Measurements from ENCODE around the gene KIRREL3.
"Not testable (repeated sequence)": the region's sequence is repeated elsewhere in the genome, so short reads cannot be mapped to it uniquely, and the experiment has no call there.

Gene KIRREL3

DNA sequence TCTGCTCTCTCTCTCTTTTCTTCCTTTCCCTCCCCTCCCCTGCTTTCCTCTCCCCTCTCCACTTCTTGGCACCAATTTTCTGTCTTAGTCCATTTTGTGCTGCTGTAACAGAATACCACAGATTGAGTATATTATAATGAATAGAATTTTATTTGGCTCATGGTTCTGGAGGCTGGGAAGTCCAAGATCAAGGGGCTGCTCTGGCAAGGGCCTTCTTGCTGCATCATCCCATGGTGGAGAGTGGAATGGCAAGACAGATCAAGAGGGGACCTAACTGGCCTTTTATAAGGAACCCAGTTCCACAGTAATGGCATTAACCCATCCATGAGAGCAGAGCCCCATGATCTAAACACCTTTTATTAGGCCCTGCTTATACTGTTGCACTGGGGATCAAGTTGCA is 600.6 kb downstream of the KIRREL3 start:
- TF ChIP-seq, protein P1, sequence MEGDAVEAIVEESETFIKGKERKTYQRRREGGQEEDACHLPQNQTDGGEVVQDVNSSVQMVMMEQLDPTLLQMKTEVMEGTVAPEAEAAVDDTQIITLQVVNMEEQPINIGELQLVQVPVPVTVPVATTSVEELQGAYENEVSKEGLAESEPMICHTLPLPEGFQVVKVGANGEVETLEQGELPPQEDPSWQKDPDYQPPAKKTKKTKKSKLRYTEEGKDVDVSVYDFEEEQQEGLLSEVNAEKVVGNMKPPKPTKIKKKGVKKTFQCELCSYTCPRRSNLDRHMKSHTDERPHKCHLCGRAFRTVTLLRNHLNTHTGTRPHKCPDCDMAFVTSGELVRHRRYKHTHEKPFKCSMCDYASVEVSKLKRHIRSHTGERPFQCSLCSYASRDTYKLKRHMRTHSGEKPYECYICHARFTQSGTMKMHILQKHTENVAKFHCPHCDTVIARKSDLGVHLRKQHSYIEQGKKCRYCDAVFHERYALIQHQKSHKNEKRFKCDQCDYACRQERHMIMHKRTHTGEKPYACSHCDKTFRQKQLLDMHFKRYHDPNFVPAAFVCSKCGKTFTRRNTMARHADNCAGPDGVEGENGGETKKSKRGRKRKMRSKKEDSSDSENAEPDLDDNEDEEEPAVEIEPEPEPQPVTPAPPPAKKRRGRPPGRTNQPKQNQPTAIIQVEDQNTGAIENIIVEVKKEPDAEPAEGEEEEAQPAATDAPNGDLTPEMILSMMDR (IDR thresholded peaks at IDR 0.05; ENCODE audit: insufficient read depth, low read length, poor library complexity, severe bottlenecking) = no peak
- Histone ChIP-seq H3K4me3 (replicated peaks; ENCODE audit: low read depth, low read length) (no peak overlapping the region), H3K27me3 (replicated peaks; ENCODE audit: control insufficient read depth, insufficient read depth, low read length) (no peaks in the 10 kb centered on the region), H3K36me3 (ENCODE audit: control insufficient read depth, insufficient read depth, low read length) (no peaks in the 10 kb centered on the region)
- no peak for DNase-seq (ENCODE audit: extremely low read depth, insufficient read length)

DNA sequence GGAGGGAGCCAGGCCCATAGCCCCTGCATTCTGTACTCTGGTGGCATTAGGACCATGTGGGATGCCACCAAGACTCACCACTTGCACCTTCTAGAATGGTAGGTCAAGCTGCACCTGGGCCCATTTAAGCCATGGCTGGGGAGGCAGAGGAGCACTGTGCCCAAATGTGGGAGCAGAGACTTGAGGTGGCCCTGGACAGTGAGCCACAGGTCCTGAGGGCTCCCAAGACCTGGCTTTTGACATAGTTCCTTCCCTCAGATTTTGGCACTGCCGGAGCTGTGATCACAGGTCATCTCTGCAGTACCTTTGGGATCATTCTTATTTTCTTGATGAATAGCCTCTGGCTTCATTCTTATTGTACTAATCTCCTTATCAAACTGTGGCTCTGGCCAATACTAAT is 601.8 kb downstream of the KIRREL3 start:
- no peaks in the 10 kb centered on the region for H3K36me3 ChIP-seq (ENCODE audit: control insufficient read depth, insufficient read depth, low read length)
- H3K4me3 ChIP-seq (replicated peaks; ENCODE audit: low read depth, low read length) = no peak overlapping the region
- no peak for DNase-seq (ENCODE audit: extremely low read depth, insufficient read length)
- H3K27me3 ChIP-seq (replicated peaks; ENCODE audit: control insufficient read depth, insufficient read depth, low read length) = no peaks in the 10 kb centered on the region
- TF ChIP-seq, protein P1 (IDR thresholded peaks at IDR 0.05; ENCODE audit: insufficient read depth, low read length, poor library complexity, severe bottlenecking) = no peak

DNA sequence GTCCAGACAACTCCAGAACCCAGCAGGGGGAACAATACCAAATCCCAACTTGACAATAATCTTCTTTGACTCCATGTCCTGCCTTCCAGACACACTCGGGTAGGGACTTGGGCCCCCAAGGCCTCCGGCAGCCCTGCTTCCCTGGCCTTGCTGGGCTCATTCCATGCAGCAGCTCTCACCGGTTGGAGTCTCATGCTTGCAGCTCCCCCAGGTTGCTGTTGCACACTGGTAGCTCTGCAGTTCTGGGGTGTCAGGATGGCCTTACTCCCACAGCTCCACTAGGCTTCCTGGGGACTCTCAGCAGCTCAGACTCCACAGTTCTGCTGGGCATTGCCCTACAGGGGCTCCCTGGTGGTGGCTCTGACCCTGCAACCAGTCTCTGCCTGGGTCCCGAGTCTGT is 602.3 kb downstream of the KIRREL3 start:
- no peak overlapping the region for H3K4me3 ChIP-seq (replicated peaks; ENCODE audit: low read depth, low read length)
- no peaks in the 10 kb centered on the region for H3K27me3 ChIP-seq (replicated peaks; ENCODE audit: control insufficient read depth, insufficient read depth, low read length)
- TF ChIP-seq, protein P1 (IDR thresholded peaks at IDR 0.05; ENCODE audit: insufficient read depth, low read length, poor library complexity, severe bottlenecking) = no peak
- DNase-seq (ENCODE audit: extremely low read depth, insufficient read length) = no peak
- H3K36me3 ChIP-seq (ENCODE audit: control insufficient read depth, insufficient read depth, low read length) = no peaks in the 10 kb centered on the region

DNA sequence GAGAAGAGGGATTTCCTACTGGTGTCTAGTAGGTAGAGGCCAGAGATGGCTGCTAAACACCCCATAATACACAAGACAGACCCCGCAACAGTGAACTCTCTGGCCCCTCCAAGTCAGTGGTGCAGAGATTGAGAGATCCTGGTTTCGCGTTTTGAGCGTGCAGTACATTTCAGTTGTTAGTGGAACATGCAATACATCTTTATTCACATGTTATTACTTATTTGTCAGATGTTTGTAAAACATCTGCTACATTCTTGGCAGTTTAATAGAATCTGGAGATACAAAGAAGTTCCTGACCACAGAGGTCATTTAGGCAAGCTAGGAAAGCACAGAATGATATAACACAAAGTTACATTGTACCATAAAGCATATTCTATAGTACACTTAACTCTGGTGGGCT is 603.6 kb downstream of the KIRREL3 start:
- TF ChIP-seq, protein P1 (IDR thresholded peaks at IDR 0.05; ENCODE audit: insufficient read depth, low read length, poor library complexity, severe bottlenecking) = no peak
- Histone ChIP-seq H3K27me3 (replicated peaks; ENCODE audit: control insufficient read depth, insufficient read depth, low read length) (no peaks in the 10 kb centered on the region), H3K36me3 (ENCODE audit: control insufficient read depth, insufficient read depth, low read length) (no peaks in the 10 kb centered on the region), H3K4me3 (replicated peaks; ENCODE audit: low read depth, low read length) (no peak overlapping the region)
- DNase-seq (ENCODE audit: extremely low read depth, insufficient read length) = no peak

DNA sequence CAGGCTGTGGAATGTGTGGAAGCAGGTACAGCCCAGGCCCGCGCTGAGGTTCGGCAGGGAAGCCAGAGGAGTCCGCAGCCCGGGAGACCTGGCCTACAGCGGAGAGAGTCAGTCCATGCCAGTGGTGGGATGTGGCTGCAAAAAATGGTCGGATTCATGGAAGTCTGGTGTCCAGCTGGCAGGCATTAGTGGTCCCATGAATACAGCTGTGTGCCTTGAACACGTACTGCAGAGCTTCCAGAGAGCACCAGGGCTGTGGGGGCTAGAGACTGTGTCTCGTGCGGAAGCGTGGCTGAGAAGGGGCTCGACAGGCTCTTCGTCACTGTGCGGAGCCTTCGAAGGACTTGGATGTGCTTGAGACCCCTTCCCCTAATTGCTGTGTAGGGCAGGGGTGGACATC is 604.3 kb downstream of the KIRREL3 start:
- H3K27me3 ChIP-seq (replicated peaks; ENCODE audit: control insufficient read depth, insufficient read depth, low read length); H3K36me3 ChIP-seq (ENCODE audit: control insufficient read depth, insufficient read depth, low read length); DNase-seq (ENCODE audit: extremely low read depth, insufficient read length); H3K4me3 ChIP-seq (replicated peaks; ENCODE audit: low read depth, low read length): not testable (repeated sequence)

DNA sequence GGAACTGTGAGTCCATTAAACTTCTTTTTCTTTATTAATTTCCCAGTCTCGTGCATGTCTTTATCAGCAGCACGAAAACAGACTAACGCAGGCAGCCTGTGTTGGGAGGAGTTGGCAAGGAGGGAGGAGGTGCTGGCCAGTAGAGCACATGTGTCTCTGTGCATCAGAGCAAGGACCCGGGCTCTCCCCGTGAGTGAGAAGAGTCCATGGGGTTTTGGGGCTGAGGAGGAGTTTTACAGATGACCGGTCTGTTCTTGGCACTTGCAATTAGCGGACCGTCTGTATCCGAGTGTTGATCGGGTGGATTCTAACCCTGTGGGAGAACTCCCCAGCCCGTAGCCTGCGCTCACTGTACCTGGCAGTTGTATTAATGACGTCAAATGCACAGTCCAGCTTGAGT is 604.8 kb downstream of the KIRREL3 start:
- H3K4me3 ChIP-seq (replicated peaks; ENCODE audit: low read depth, low read length); DNase-seq (ENCODE audit: extremely low read depth, insufficient read length); H3K27me3 ChIP-seq (replicated peaks; ENCODE audit: control insufficient read depth, insufficient read depth, low read length); H3K36me3 ChIP-seq (ENCODE audit: control insufficient read depth, insufficient read depth, low read length): not testable (repeated sequence)

DNA sequence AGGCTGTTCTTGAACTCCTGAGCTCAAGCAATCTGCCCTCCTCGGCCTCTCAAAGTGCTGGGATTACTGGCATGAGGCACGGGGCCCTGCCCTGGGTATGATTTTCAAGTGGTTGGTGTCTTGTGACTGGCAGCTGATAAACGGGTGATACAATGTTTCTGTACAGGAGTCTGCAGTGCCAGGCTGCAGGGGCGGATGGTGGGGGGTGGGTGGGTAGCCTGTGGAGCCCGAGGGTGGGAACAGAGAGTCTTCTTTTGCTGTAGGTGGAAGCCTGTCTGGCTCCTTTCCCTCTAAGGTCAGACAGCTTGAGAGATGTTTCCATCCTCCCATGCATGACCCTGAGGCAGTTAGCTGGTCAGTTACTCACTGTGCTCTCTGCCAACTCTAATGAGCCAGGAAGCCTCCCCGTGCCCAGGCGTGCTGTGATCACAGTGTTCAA is 605.9 kb downstream of the KIRREL3 start:
- not testable (repeated sequence) for DNase-seq (ENCODE audit: extremely low read depth, insufficient read length); H3K36me3 ChIP-seq (ENCODE audit: control insufficient read depth, insufficient read depth, low read length); H3K4me3 ChIP-seq (replicated peaks; ENCODE audit: low read depth, low read length); H3K27me3 ChIP-seq (replicated peaks; ENCODE audit: control insufficient read depth, insufficient read depth, low read length)
